ENCODE data around the gene HNRNPUL1.

- no peak for TF ChIP-seq EZH2 (IDR thresholded peaks at IDR 0.05)
- TF ChIP-seq POLR2AphosphoS5 (IDR thresholded peaks at IDR 0.05; ENCODE audit: borderline replicate concordance, low read depth, low read length): no peak
Measured at GRCh38 chr19:41344162-41344561, 80.0 kb downstream of the HNRNPUL1 start.
